Trophoblast cell (in vitro differentiated cells and primary cell): ENCODE results near the gene TESK2.
"Not testable (repeated sequence)": the region's sequence is repeated elsewhere in the genome, so short reads cannot be mapped to it uniquely, and the experiment has no call there.

Experiments
- DNase-seq, 2 donors: peaks; one replicate each; pipeline ENCODE4 v3.0.0-alpha.2; 2016
- H2AFZ ChIP-seq: 2 replicates; pipeline ENCODE4 v1.6.1; 2013; ENCODE audit warnings: low read length, moderate library complexity, mild to moderate bottlenecking; ENCODE audit not compliant: insufficient read depth, poor library complexity
- H2AK5ac ChIP-seq: 2 replicates; pipeline ENCODE4 v1.6.1; 2013; ENCODE audit warnings: mild to moderate bottlenecking, low read length
- H2BK120ac ChIP-seq: 2 replicates; pipeline ENCODE4 v1.6.1; 2013; ENCODE audit warnings: low read length, mild to moderate bottlenecking, moderate library complexity; ENCODE audit not compliant: insufficient read depth, poor library complexity
- H2BK12ac ChIP-seq: 2 replicates; pipeline ENCODE4 v1.6.1; 2013; ENCODE audit warnings: mild to moderate bottlenecking, low read length, moderate library complexity
- H2BK5ac ChIP-seq: 2 replicates; pipeline ENCODE4 v1.6.1; 2013; ENCODE audit warnings: low read length, low read depth, moderate library complexity, mild to moderate bottlenecking; ENCODE audit not compliant: poor library complexity
- H3K14ac ChIP-seq: 2 replicates; pipeline ENCODE4 v1.6.1; 2013; ENCODE audit warnings: mild to moderate bottlenecking, low read length
- H3K18ac ChIP-seq: 2 replicates; pipeline ENCODE4 v1.6.1; 2013; ENCODE audit warnings: mild to moderate bottlenecking, low read length
- H3K23ac ChIP-seq: 2 replicates; pipeline ENCODE4 v1.6.1; 2013; ENCODE audit warnings: low read length
- H3K27ac ChIP-seq: 2 replicates; pipeline ENCODE4 v1.5.1; 2013; ENCODE audit warnings: low read depth, mild to moderate bottlenecking, inconsistent platforms, low read length, moderate library complexity
- H3K27me3 ChIP-seq: 2 replicates; pipeline ENCODE4 v1.6.1; 2013; ENCODE audit warnings: inconsistent platforms, mild to moderate bottlenecking, low read length, moderate library complexity; ENCODE audit not compliant: insufficient read depth
- H3K36me3 ChIP-seq, 2 experiments: 1 replicate in 1 of 2; 2 replicates in 1 of 2; pipeline ENCODE4 v1.6.1; 2013; ENCODE audit warnings: low read length in 2 of 2, mild to moderate bottlenecking in 2 of 2, moderate library complexity in 1 of 2; ENCODE audit not compliant: insufficient read depth in 2 of 2, control insufficient read depth in 1 of 2
- H3K4ac ChIP-seq: 2 replicates; pipeline ENCODE4 v1.6.1; 2013; ENCODE audit warnings: low read depth, mild to moderate bottlenecking, low read length, moderate library complexity
- H3K4me1 ChIP-seq, 2 experiments: 1 replicate in 1 of 2; 2 replicates in 1 of 2; pipeline ENCODE4 v1.6.1; 2013; ENCODE audit warnings: low read length in 2 of 2, mild to moderate bottlenecking in 2 of 2, moderate library complexity in 1 of 2; ENCODE audit not compliant: insufficient read depth in 2 of 2, control insufficient read depth in 1 of 2
- H3K4me2 ChIP-seq: 2 replicates; pipeline ENCODE4 v1.6.1; 2013; ENCODE audit warnings: inconsistent platforms, mild to moderate bottlenecking, low read length, moderate library complexity
- H3K4me3 ChIP-seq: 2 replicates; pipeline ENCODE4 v1.5.1; 2013; ENCODE audit warnings: mild to moderate bottlenecking, low read depth, low read length, inconsistent platforms
- H3K79me1 ChIP-seq: one replicate; pipeline ENCODE4 v1.6.1; 2013; ENCODE audit warnings: low read length
- H3K79me2 ChIP-seq: 2 replicates; pipeline ENCODE4 v1.6.1; 2013; ENCODE audit warnings: low read length, mild to moderate bottlenecking; ENCODE audit not compliant: control insufficient read depth, insufficient read depth, poor library complexity
- H3K9ac ChIP-seq: 2 replicates; pipeline ENCODE4 v1.6.1; 2013; ENCODE audit warnings: mild to moderate bottlenecking, low read length
- H3K9me3 ChIP-seq: 2 replicates; pipeline ENCODE4 v1.6.1; 2013; ENCODE audit warnings: low read depth, mild to moderate bottlenecking, control low read depth, inconsistent platforms, low read length; ENCODE audit not compliant: insufficient read depth
- H4K12ac ChIP-seq: 2 replicates; pipeline ENCODE4 v1.6.1; 2013; ENCODE audit warnings: low read depth, mild to moderate bottlenecking, low read length, moderate library complexity
- H4K8ac ChIP-seq: 2 replicates; pipeline ENCODE4 v1.6.1; 2013; ENCODE audit warnings: low read depth, mild to moderate bottlenecking, low read length, moderate library complexity
- H4K91ac ChIP-seq: one replicate; pipeline ENCODE4 v1.6.1; 2013; ENCODE audit warnings: low read depth, mild to moderate bottlenecking, low read length, moderate library complexity
- WGBS: extraction: QIAGEN DNeasy Blood & Tissue Kit; methylation state at CpG from one replicate; pipeline ENCODE4 v1.1.7; 2013; ENCODE audit warnings: missing lambda C conversion rate; ENCODE audit not compliant: insufficient read length, insufficient coverage; ENCODE audit errors: extremely low coverage; 5-methylcytosine and 5-hydroxymethylcytosine counted together

TESK2 gene

GRCh38 chr1:45474194-45474593, 16.8 kb downstream of the TESK2 start:
- WGBS, result no CpG with 5 or more reads among the region's 6 CpGs
- not testable (repeated sequence) for H4K12ac ChIP-seq, H3K36me3 ChIP-seq, H2BK120ac ChIP-seq, H2AK5ac ChIP-seq, H3K9me3 ChIP-seq, H3K79me2 ChIP-seq, H4K8ac ChIP-seq, H3K4ac ChIP-seq, H3K4me3 ChIP-seq, H2BK5ac ChIP-seq, H2AFZ ChIP-seq, H4K91ac ChIP-seq, H3K27me3 ChIP-seq, H3K4me1 ChIP-seq, H3K18ac ChIP-seq, H3K4me2 ChIP-seq, DNase-seq, H3K79me1 ChIP-seq, H3K14ac ChIP-seq, H3K27ac ChIP-seq, H2BK12ac ChIP-seq, H3K23ac ChIP-seq, H3K9ac ChIP-seq

- Histone ChIP-seq H3K9me3 (no peaks in the 10 kb centered on the region), H2AFZ (no peak overlapping the region), H3K4me3 (no peak overlapping the region), H2BK120ac (no peak overlapping the region), H4K8ac (no peak overlapping the region), H2AK5ac (no peak overlapping the region), H3K18ac (no peak overlapping the region), H2BK12ac (no peak overlapping the region), H3K9ac (no peak overlapping the region), H3K23ac (no peak overlapping the region), H4K91ac (no peak overlapping the region), H4K12ac (no peak overlapping the region), H3K79me2 (no peaks in the 10 kb centered on the region), H2BK5ac (no peak overlapping the region), H3K14ac (no peak overlapping the region), H3K4me1 (no peaks in the 10 kb centered on the region), H3K4ac (no peak overlapping the region), H3K27ac (no peak overlapping the region), H3K4me2 (no peak overlapping the region), H3K36me3 (no peaks in the 10 kb centered on the region), H3K79me1 (no peaks in the 10 kb centered on the region), H3K27me3 (no peaks in the 10 kb centered on the region)
- no peak for DNase-seq
- WGBS, result no CpG with 5 or more reads among the region's 2 CpGs
These were observed 17.7 kb downstream of the TESK2 start for GRCh38 chr1:45473302-45473701.

- no peak overlapping the region for H2BK5ac ChIP-seq
- no peak for DNase-seq
- H3K9me3 ChIP-seq, result no peaks in the 10 kb centered on the region
- H2BK120ac ChIP-seq, result no peak overlapping the region
- H3K79me2 ChIP-seq, result no peaks in the 10 kb centered on the region
- no peak overlapping the region for H3K14ac ChIP-seq
- H3K36me3 ChIP-seq, result no peaks in the 10 kb centered on the region
- no peak overlapping the region for H3K27ac ChIP-seq
- H4K8ac ChIP-seq, result no peak overlapping the region
- no peak overlapping the region for H3K4me2 ChIP-seq
- no peak overlapping the region for H2BK12ac ChIP-seq
- no peak overlapping the region for H4K12ac ChIP-seq
- H2AK5ac ChIP-seq, result no peak overlapping the region
- H3K79me1 ChIP-seq, result no peaks in the 10 kb centered on the region
- H2AFZ ChIP-seq, result no peak overlapping the region
- H3K27me3 ChIP-seq, result no peaks in the 10 kb centered on the region
- no peak overlapping the region for H3K23ac ChIP-seq
- no CpG with 5 or more reads among the region's 2 CpGs for WGBS
- no peaks in the 10 kb centered on the region for H3K4me1 ChIP-seq
- H4K91ac ChIP-seq, result no peak overlapping the region
- H3K18ac ChIP-seq, result no peak overlapping the region
- H3K9ac ChIP-seq, result no peak overlapping the region
- no peak overlapping the region for H3K4me3 ChIP-seq
- no peak overlapping the region for H3K4ac ChIP-seq
These were observed 20.6 kb downstream of the TESK2 start for GRCh38 chr1:45470306-45470798.

GRCh38 chr1:45467353-45467752, 23.6 kb downstream of the TESK2 start:
- not testable (repeated sequence) for H4K8ac ChIP-seq, H3K18ac ChIP-seq, H3K4ac ChIP-seq, H3K14ac ChIP-seq, H3K23ac ChIP-seq, H3K36me3 ChIP-seq, H3K79me2 ChIP-seq, H3K9ac ChIP-seq, H4K91ac ChIP-seq, H3K9me3 ChIP-seq, H3K27me3 ChIP-seq, H2AFZ ChIP-seq, H3K4me3 ChIP-seq, H2BK5ac ChIP-seq, H3K79me1 ChIP-seq, H3K4me1 ChIP-seq, H2AK5ac ChIP-seq, H3K4me2 ChIP-seq, H3K27ac ChIP-seq, H2BK120ac ChIP-seq, H4K12ac ChIP-seq, H2BK12ac ChIP-seq
- no CpG with 5 or more reads among the region's 9 CpGs for WGBS
- peak in 1 of 2 donors; percentile 33 for DNase-seq
